ENCODE data around the gene AGBL4. TPM values are rescaled to one million over a fixed set of nuclear protein-coding genes. Genes with fewer than 3 reads are reported as not detected.

The AGBL4 gene
- total and polyA plus RNA-seq, 9 of the 15 experiments (the other 6 are each of a cell fraction or from before 2014, with no cell fraction given): 0.11 TPM; not detected in 7

DNA sequence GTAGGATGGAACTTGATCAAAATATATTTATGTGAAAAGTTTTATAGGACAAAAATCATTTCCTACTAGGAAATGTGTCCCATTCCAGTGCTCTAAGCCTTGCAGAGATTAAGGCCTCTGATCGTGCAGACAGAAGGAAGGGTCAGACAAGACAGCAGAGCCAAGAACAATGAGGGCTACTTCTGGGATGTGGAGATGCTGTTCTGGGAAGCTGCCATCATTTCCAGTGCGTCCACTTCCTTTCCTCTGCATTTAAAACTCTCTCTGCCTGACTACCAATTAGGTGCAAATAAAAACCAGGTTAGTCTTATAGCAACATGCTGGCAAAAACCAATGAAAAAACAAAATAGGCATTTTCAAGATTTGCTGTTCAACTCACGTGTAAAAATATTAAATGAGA, 1283.1 kb downstream of the AGBL4 start:
- DNase-seq (ENCODE audit: extremely low read depth in 1 of 4, low spot score in 3 of 4) (no peak), FAIRE-seq (no peak), ATAC-seq (no peak)
- ChIA-PET POLR2A (interaction anchor here (0.6 kb wide), 1 partner anchor 428 kb away, joined by 3 read pairs; no protein-coding TSS in a partner anchor), CTCF (ENCODE audit: low intra/inter-chr PET ratio) (no interaction called here)
- no peaks in the 10 kb centered on the region for H3K79me2 ChIP-seq (ENCODE audit: control insufficient read depth, insufficient read depth, low read length)
- no peaks in the 10 kb centered on the region for H3K27me3 ChIP-seq (ENCODE audit: control insufficient read depth in 2 of 2, insufficient read depth in 2 of 2, low read length in 2 of 2)
- H3K4me3 ChIP-seq: no peak overlapping the region
- H3K9me1 ChIP-seq (ENCODE audit: control insufficient read depth, insufficient read depth, low read length): no peaks in the 10 kb centered on the region
- intact Hi-C loops (cut with micrococcal nuclease) (no loop called here), in situ Hi-C loops (cut with MboI) (no loop called here)
- no peaks in the 10 kb centered on the region for H3K4me1 ChIP-seq (replicated peaks in 1 of 2; ENCODE audit: control insufficient read depth in 2 of 2, insufficient read depth in 2 of 2, low read length in 2 of 2)
- no TSS peak for BruUV-seq (replicated peaks)
- H4K20me1 ChIP-seq (replicated peaks; ENCODE audit: control insufficient read depth, insufficient read depth, low read length): no peaks in the 10 kb centered on the region
- no peaks in the 10 kb centered on the region; the same call in 1 of the 2 replicates for H3K9me3 ChIP-seq (replicated peaks; ENCODE audit: control insufficient read depth, insufficient read depth, low read depth, low read length)
- no peak overlapping the region for H3K9ac ChIP-seq (ENCODE audit: insufficient read depth in 1 of 2, low read depth in 2 of 2, low read length in 2 of 2)
- H2AFZ ChIP-seq (ENCODE audit: low read depth, low read length): no peak overlapping the region
- H3K36me3 ChIP-seq (ENCODE audit: control insufficient read depth, insufficient read depth, low read length): no peaks in the 10 kb centered on the region
- H3K27ac ChIP-seq (ENCODE audit: extremely low read depth, low read depth, low read length): no peak overlapping the region
- TF ChIP-seq NFATC3 (IDR thresholded peaks at IDR 0.05) (no peak), SP1 (CRISPR knock-in tag; IDR thresholded peaks at IDR 0.05) (no peak), RFX7 (CRISPR knock-in tag; IDR thresholded peaks at IDR 0.05) (no peak), CBFA2T3 (IDR thresholded peaks at IDR 0.05) (no peak), NFRKB (IDR thresholded peaks at IDR 0.05; ENCODE audit: low read depth) (no peak), HNRNPL (IDR thresholded peaks at IDR 0.05; ENCODE audit: low read depth, low read length) (no peak), RBM22 (IDR thresholded peaks at IDR 0.05; ENCODE audit: low read depth, low read length, poor library complexity, severe bottlenecking) (no peak), HDAC1 (IDR thresholded peaks at IDR 0.05) (no peak), ESRRA (IDR thresholded peaks at IDR 0.05; ENCODE audit: borderline replicate concordance, low read depth) (no peak)
- TF ChIP-seq, protein P1, sequence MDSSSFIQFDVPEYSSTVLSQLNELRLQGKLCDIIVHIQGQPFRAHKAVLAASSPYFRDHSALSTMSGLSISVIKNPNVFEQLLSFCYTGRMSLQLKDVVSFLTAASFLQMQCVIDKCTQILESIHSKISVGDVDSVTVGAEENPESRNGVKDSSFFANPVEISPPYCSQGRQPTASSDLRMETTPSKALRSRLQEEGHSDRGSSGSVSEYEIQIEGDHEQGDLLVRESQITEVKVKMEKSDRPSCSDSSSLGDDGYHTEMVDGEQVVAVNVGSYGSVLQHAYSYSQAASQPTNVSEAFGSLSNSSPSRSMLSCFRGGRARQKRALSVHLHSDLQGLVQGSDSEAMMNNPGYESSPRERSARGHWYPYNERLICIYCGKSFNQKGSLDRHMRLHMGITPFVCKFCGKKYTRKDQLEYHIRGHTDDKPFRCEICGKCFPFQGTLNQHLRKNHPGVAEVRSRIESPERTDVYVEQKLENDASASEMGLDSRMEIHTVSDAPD (CRISPR knock-in tag; IDR thresholded peaks at IDR 0.05): no peak
- TF ChIP-seq, protein P2, sequence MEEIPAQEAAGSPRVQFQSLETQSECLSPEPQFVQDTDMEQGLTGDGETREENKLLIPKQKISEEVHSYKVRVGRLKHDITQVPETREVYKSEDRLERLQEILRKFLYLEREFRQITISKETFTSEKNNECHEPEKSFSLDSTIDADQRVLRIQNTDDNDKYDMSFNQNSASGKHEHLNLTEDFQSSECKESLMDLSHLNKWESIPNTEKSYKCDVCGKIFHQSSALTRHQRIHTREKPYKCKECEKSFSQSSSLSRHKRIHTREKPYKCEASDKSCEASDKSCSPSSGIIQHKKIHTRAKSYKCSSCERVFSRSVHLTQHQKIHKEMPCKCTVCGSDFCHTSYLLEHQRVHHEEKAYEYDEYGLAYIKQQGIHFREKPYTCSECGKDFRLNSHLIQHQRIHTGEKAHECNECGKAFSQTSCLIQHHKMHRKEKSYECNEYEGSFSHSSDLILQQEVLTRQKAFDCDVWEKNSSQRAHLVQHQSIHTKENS (CRISPR knock-in tag; IDR thresholded peaks at IDR 0.05): no peak
- TF ChIP-seq, protein P3, sequence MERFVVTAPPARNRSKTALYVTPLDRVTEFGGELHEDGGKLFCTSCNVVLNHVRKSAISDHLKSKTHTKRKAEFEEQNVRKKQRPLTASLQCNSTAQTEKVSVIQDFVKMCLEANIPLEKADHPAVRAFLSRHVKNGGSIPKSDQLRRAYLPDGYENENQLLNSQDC (CRISPR knock-in tag; IDR thresholded peaks at IDR 0.05): no peak
- TF ChIP-seq, protein P4, sequence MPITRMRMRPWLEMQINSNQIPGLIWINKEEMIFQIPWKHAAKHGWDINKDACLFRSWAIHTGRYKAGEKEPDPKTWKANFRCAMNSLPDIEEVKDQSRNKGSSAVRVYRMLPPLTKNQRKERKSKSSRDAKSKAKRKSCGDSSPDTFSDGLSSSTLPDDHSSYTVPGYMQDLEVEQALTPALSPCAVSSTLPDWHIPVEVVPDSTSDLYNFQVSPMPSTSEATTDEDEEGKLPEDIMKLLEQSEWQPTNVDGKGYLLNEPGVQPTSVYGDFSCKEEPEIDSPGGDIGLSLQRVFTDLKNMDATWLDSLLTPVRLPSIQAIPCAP (CRISPR knock-in tag; IDR thresholded peaks at IDR 0.05; ENCODE audit: borderline replicate concordance): no peak
- TF ChIP-seq, protein P5, sequence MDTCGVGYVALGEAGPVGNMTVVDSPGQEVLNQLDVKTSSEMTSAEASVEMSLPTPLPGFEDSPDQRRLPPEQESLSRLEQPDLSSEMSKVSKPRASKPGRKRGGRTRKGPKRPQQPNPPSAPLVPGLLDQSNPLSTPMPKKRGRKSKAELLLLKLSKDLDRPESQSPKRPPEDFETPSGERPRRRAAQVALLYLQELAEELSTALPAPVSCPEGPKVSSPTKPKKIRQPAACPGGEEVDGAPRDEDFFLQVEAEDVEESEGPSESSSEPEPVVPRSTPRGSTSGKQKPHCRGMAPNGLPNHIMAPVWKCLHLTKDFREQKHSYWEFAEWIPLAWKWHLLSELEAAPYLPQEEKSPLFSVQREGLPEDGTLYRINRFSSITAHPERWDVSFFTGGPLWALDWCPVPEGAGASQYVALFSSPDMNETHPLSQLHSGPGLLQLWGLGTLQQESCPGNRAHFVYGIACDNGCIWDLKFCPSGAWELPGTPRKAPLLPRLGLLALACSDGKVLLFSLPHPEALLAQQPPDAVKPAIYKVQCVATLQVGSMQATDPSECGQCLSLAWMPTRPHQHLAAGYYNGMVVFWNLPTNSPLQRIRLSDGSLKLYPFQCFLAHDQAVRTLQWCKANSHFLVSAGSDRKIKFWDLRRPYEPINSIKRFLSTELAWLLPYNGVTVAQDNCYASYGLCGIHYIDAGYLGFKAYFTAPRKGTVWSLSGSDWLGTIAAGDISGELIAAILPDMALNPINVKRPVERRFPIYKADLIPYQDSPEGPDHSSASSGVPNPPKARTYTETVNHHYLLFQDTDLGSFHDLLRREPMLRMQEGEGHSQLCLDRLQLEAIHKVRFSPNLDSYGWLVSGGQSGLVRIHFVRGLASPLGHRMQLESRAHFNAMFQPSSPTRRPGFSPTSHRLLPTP (IDR thresholded peaks at IDR 0.05; ENCODE audit: borderline replicate concordance, extremely low read depth, insufficient read length): no peak
- 0% methylated on average over 3 of the region's 3 CpGs for WGBS (ENCODE audit: insufficient coverage, low coverage, missing lambda C conversion rate)
- H3K4me2 ChIP-seq (ENCODE audit: insufficient read depth, low read length): no peak overlapping the region
